ENCODE measurements around the gene UQCC2.

UQCC2 gene

GRCh38 chr6:33749401-33749800 is 37.9 kb upstream of the UQCC2 start:
- TF ChIP-seq LEF1 (IDR thresholded peaks at IDR 0.05; ENCODE audit: borderline replicate concordance), result no peak
- TF ChIP-seq SP1 (IDR thresholded peaks at IDR 0.05), result no peak
- no peak for TF ChIP-seq TARDBP (IDR thresholded peaks at IDR 0.05)
- no peak for TF ChIP-seq CTBP1 (IDR thresholded peaks at IDR 0.05; ENCODE audit: borderline replicate concordance)
- TF ChIP-seq SUZ12 (IDR thresholded peaks at IDR 0.05), result no peak
- no peak for TF ChIP-seq ZNF384 (IDR thresholded peaks at IDR 0.05)
- TF ChIP-seq HDGF (IDR thresholded peaks at IDR 0.05; ENCODE audit: borderline replicate concordance), result no peak
- no peak for TF ChIP-seq FOXK2 (IDR thresholded peaks at IDR 0.05)
- no peak for TF ChIP-seq L3MBTL2 (conservative IDR thresholded peaks at IDR 0.05)
- TF ChIP-seq ARNT (IDR thresholded peaks at IDR 0.05), result no peak
- no peak for TF ChIP-seq FOXM1 (IDR thresholded peaks at IDR 0.05; ENCODE audit: borderline replicate concordance)
- TF ChIP-seq FOXA1 (IDR thresholded peaks at IDR 0.05), result no peak
- TF ChIP-seq ELF4 (IDR thresholded peaks at IDR 0.05), result no peak
- no peak for TF ChIP-seq PKNOX1 (IDR thresholded peaks at IDR 0.05)
- TF ChIP-seq NFRKB (IDR thresholded peaks at IDR 0.05), result no peak
- no peak for TF ChIP-seq BHLHE40 (IDR thresholded peaks at IDR 0.05; ENCODE audit: borderline replicate concordance)
- no peak for DNase-seq (ENCODE audit: extremely low spot score)
- POLR2A ChIA-PET, result no interaction called here
- CTCF ChIA-PET, result interaction anchor here (0.6 kb wide), 1 partner anchor 813 kb away, joined by 4 read pairs; no protein-coding TSS in a partner anchor

DNA sequence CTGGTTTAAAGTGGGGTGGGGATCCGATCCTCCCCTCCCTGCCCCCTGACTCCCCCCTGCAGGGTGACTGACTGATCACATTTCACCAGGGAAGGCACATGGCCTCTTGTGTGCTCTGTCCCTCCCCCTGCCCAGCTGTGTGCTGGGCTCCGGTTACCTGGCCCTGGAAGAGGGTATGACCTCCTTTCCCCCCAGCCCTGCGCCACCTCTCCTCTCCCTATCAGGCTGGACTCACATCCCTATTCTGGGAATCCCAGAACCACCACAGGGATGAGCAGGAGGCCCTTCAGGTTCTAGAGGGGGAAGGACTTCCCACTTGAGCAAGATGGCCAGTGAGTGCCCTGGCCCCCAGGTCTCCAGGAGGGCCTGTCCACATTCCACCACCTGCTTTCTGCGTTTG is 37.3 kb upstream of the UQCC2 start:
- ChIA-PET CTCF (interaction anchor here (0.6 kb wide), 1 partner anchor 13 kb away, joined by 3 read pairs; no protein-coding TSS in a partner anchor), POLR2A (no interaction called here)
- no peak for TF ChIP-seq HDGF (IDR thresholded peaks at IDR 0.05; ENCODE audit: borderline replicate concordance)
- TF ChIP-seq BHLHE40 (IDR thresholded peaks at IDR 0.05; ENCODE audit: borderline replicate concordance), result no peak
- DNase-seq (ENCODE audit: extremely low spot score), result no peak

- ChIA-PET CTCF (interaction anchor here (0.8 to 1.1 kb wide), 2 partner anchors 13 to 19 kb away, joined by 3 read pairs; no protein-coding TSS in a partner anchor), POLR2A (interaction anchor here (0.7 to 2.6 kb wide), 2 partner anchors 37 kb away, joined by 4 to 10 read pairs; partner anchors contain the start of gene UQCC2)
- TF ChIP-seq ELF4 (IDR thresholded peaks at IDR 0.05) (no peak), CTBP1 (IDR thresholded peaks at IDR 0.05; ENCODE audit: borderline replicate concordance) (no peak), HDGF (IDR thresholded peaks at IDR 0.05; ENCODE audit: borderline replicate concordance) (no peak), ZNF384 (IDR thresholded peaks at IDR 0.05) (no peak), LEF1 (IDR thresholded peaks at IDR 0.05; ENCODE audit: borderline replicate concordance) (no peak), PKNOX1 (IDR thresholded peaks at IDR 0.05) (no peak), L3MBTL2 (conservative IDR thresholded peaks at IDR 0.05) (no peak), FOXK2 (IDR thresholded peaks at IDR 0.05) (no peak), BHLHE40 (IDR thresholded peaks at IDR 0.05; ENCODE audit: borderline replicate concordance) (no peak), NFRKB (IDR thresholded peaks at IDR 0.05) (no peak), TARDBP (IDR thresholded peaks at IDR 0.05) (no peak), ARNT (IDR thresholded peaks at IDR 0.05) (no peak), FOXA1 (IDR thresholded peaks at IDR 0.05) (no peak), FOXM1 (IDR thresholded peaks at IDR 0.05; ENCODE audit: borderline replicate concordance) (no peak)
- no peak for DNase-seq (ENCODE audit: extremely low spot score)
These were observed 36.3 kb upstream of the UQCC2 start for GRCh38 chr6:33747823-33748222.

DNA sequence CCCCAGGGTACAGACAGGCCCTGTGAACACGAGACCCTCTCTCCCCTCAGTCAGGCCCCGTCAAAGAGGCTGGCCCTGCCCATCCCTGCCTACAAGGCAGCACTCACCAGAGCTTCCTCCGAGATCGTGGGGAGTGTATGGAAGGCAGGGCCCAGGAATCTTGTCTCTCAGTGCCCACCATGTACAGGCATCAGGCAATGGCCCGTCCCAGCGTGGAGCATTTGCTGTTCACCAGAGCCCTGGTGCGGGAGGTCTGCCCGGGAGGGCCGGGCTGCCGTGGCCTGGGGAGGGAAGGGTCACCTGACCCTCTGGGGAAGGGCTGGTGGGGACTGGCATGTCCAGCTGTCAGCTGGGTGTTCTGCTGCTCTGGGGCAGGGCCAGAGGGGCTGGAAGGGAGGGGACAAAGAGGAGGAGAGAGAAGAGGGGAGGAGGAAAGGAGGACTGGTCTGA is 35.2 kb upstream of the UQCC2 start, which contains the start of gene IP6K3:
Gene IP6K3 (minus strand): TSS at position 255 of the 450 bp plus-strand sequence. CDS start 11,429 bp downstream, outside the sequence.
- TF ChIP-seq PKNOX1 (IDR thresholded peaks at IDR 0.05) (no peak), ARNT (IDR thresholded peaks at IDR 0.05) (no peak), ELF4 (IDR thresholded peaks at IDR 0.05) (no peak), ZNF384 (IDR thresholded peaks at IDR 0.05) (no peak), SP1 (IDR thresholded peaks at IDR 0.05) (no peak), BHLHE40 (IDR thresholded peaks at IDR 0.05; ENCODE audit: borderline replicate concordance) (no peak), FOXM1 (IDR thresholded peaks at IDR 0.05; ENCODE audit: borderline replicate concordance) (no peak), TARDBP (IDR thresholded peaks at IDR 0.05) (no peak), FOXK2 (IDR thresholded peaks at IDR 0.05) (no peak), CTBP1 (IDR thresholded peaks at IDR 0.05; ENCODE audit: borderline replicate concordance) (no peak), L3MBTL2 (conservative IDR thresholded peaks at IDR 0.05) (no peak), HDGF (IDR thresholded peaks at IDR 0.05; ENCODE audit: borderline replicate concordance) (no peak), LEF1 (IDR thresholded peaks at IDR 0.05; ENCODE audit: borderline replicate concordance) (no peak), FOXA1 (IDR thresholded peaks at IDR 0.05) (no peak), NFRKB (IDR thresholded peaks at IDR 0.05) (no peak), SUZ12 (IDR thresholded peaks at IDR 0.05) (no peak)
- DNase-seq (ENCODE audit: extremely low spot score), result no peak
- ChIA-PET CTCF (interaction anchor here (0.6 to 1.9 kb wide), 4 partner anchors 11 to 255 kb away, joined by 3 to 6 read pairs (median 4); no protein-coding TSS in a partner anchor), POLR2A (interaction anchor here (2.6 kb wide), 1 partner anchor 35 kb away, joined by 10 read pairs; the partner anchor contains the start of gene UQCC2)

GRCh38 chr6:33746036-33746600 is 34.6 kb upstream of the UQCC2 start:
- TF ChIP-seq NFRKB (IDR thresholded peaks at IDR 0.05) (no peak), TARDBP (IDR thresholded peaks at IDR 0.05) (no peak), ELF4 (IDR thresholded peaks at IDR 0.05) (no peak), FOXM1 (IDR thresholded peaks at IDR 0.05; ENCODE audit: borderline replicate concordance) (no peak), ARNT (IDR thresholded peaks at IDR 0.05) (no peak), ZNF384 (IDR thresholded peaks at IDR 0.05) (no peak), BHLHE40 (IDR thresholded peaks at IDR 0.05; ENCODE audit: borderline replicate concordance) (no peak), SUZ12 (IDR thresholded peaks at IDR 0.05) (no peak)
- ChIA-PET POLR2A (interaction anchor here (2.6 kb wide), 1 partner anchor 35 kb away, joined by 10 read pairs; the partner anchor contains the start of gene UQCC2), CTCF (interaction anchor here (0.6 to 1.9 kb wide), 6 partner anchors 10 to 255 kb away, joined by 3 to 11 read pairs (median 5); no protein-coding TSS in a partner anchor)
- no peak for DNase-seq (ENCODE audit: extremely low spot score)
